GM21723 (cell line): Measurements from ENCODE around the gene UQCRC2.
"Not testable (repeated sequence)": the region's sequence is repeated elsewhere in the genome, so short reads cannot be mapped to it uniquely, and the experiment has no call there.

Experiments
- ATAC-seq: cut with Tn5 transposase; IDR thresholded peaks from one replicate; pipeline ENCODE4 v1.9.1; 2021; ENCODE audit warnings: mild to moderate bottlenecking, moderate library complexity; ENCODE audit not compliant: unreplicated experiment

UQCRC2 gene

DNA sequence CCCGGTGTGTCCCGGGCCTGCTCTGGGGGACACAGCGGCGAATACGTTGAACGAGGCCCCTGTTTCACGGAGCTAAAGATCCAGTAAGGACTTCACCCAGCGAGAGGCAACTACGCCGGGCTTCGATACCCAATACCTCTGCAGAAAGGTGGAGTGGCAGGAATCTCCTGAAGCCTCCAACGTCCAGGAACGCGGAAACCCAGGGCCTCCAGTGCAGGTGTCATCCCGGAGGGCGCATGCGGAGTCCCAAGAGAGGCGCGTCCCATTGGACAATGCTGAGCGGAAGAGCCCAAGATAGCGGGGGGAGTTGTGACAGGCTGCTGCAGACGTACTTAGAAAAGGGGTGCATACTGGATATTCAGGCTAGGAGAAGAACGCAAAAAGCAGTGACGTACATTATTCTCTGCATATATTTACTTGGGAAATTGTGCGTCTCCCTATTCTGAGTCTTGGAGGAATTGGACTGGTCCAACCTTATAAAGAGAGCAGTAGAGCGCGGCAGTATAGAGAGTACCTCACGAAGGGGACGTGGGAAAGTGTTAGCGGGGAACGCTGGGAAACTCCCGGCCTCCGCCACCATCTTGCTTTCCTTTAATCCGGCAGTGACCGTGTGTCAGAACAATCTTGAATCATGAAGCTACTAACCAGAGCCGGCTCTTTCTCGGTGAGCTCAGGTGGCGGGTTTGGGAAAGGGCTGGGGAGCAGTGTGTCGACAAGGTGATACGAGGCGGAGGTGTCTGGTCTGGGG is at the start of gene UQCRC2:
Gene UQCRC2, plus strand, starts transcription at position 569 of the 748 bp plus-strand sequence. Its CDS starts 63 bp downstream, at position 632.
- ATAC-seq, result peak; percentile 84

DNA sequence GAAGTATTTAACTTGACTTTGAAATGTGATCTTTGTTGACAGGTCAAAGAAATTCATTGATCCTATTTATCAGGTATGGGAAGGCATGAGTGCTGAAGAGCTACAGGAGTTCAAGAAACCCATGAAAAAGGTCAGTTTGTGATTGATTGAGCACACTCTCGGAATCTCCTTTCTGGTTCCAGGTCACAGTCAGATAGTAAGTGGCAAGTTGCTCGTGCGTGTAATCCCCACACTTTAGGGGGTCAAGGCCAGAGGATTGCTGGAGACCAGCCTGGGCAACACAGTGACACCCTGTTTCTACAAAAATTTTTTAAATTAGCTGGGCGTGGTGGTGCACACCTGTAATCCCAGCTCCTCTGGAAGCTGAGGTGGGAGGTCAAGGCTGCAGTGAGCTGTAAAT is 20.5 kb upstream of the UQCRC2 start:
- ATAC-seq, result not testable (repeated sequence)

DNA sequence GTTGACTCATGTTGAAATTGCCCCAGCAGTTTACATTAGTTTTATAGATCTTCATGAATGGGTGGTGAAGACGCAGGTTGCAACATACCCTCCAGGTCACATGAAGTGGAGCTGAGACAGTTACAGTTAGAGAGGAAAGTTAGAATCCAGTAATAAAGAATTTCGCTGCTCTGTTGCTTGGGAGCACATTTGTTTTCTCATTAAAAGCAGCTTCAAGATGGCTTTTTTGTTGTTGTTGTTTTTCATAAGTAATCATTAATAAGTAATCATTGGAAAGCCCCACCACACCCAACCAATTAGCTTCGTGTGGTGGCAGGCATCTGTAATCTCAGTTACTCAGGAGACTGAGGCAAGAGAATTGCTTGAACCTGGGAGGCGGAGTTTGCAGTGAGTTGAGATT is 19.8 kb upstream of the UQCRC2 start:
- not testable (repeated sequence) for ATAC-seq

DNA sequence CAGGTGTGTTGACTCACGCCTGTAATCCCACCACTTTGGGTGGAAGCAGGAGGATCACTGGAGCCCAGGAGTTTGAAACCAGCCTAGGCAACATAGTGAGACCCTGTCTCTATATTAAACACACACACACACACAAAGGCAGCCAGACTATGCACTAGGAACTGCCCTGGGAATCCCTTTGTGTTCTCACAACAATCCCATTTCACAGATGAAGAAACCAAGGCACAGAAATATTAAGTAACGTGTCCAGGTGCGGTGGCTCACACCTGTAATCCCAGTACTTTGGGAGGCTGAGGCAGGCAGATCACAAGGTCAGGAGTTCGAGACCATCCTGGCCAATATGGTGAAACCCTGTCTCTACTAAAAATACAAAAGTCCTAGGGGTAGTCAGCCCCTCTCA is 19.4 kb upstream of the UQCRC2 start:
- ATAC-seq, result not testable (repeated sequence)

DNA sequence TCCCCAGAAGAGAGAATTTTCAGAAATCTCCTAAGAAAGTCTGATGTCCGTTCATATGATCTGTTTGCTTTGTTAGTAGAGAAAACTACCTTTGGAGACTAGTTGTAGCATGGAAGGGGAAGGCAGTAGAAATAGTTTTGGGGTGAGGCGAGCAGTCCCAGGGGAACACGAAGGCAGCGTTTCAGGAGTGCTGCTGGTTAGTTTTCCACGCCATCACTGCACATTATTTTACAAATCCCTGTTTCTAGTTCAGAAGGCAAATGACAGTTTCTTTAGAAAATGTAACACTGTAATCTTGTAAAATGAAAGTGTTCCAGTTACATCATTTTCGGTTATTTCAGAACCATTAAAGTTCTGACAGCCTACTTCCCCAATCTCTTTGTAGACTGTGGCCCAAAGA is 16.9 kb upstream of the UQCRC2 start:
- not testable (repeated sequence) for ATAC-seq

DNA sequence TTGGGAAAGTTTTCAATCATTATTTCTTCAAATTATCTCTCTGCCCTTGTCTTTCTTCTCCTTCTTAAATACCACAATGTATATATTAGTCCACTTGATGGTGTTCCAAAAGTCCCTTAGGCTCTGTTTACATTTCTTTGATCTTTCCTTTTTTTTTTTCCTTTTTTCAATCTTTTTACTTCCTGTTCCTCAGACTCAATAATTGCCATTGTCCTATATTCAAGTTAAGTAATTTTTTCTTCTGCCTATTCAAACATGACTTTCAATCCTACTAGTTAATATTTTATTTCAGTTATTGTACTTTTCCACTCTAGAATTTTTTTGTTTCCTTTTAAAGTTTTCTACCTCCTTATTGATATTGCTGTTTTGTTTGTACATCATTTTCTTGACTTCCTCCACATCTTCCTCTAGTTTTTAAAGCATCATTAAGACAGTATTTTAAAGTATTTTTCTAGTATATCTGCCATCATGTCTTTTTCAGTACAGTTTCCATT is 15.8 kb upstream of the UQCRC2 start:
- ATAC-seq, result no peak

DNA sequence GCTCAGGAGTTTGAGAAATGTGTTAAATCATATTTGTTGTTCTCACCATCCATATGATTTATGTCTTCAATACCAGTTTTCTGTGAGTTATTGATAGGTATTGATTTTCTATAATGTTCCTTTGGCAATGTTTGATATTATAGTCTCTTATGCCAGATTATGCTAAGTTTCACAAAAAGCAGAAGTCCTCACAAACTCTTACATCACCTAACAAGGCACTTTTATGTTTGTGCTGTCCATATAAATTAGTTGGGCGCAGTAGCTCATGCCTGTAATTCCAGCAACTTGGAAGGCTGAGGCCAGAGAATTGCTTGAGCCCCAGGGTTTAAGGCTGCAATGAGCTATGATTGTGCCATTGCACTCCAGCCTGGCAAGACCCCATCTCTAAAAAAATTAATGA is 12.6 kb upstream of the UQCRC2 start:
- ATAC-seq, result no peak

DNA sequence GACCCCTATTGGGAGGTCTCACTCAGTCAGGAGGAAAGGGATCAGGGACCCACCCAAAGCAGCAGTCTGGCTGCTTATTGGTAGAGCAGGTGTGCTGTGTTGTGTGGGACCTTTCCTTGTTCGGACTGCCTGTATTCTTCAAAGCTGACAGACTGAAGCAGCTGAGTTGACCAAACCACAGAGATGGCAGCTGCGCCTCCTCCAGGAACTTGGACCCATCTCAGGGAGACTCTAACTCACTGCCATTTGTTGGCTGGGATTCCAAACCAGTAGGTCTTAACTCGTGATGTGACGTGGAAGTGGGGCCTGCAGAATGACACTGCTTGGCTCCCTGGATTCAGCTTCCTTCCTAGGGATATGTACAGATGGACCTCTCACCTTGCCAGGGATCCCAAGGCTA is 9.6 kb upstream of the UQCRC2 start:
- no peak for ATAC-seq

DNA sequence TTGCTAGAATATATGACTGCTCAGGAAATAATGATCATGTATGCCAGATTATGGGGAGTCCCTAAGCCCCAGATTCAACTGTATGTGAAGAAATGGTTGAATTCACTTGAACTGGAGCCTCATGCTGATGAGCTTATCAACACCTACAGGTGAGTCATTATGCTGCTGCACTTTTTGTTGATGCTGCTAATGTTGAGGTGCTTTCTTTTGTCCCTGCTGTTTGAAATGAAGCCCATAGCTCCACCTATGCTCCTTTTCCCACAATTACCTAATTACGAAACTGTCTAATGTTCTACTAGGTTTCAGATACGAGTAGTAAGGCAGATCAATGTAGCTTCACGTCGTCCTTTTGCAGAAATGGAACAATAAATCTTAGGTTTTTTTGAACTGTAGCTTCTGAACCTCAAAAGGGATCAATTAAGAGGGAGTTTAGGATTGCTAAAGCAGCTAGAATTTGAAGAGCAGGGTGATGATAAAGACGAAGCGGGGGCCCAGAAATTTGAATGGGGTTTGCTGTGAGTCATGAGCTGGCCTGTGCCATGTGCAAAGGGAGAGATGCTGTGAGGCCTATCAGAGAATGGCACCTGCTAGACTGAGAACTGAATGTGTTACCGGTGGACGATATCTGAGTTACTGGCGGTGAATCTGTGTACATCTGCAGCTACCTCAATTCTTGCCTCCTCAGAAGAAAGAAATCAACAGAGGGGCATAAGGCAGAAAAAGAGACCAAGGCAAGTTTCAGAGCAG is 6.1 kb upstream of the UQCRC2 start:
- no peak for ATAC-seq

DNA sequence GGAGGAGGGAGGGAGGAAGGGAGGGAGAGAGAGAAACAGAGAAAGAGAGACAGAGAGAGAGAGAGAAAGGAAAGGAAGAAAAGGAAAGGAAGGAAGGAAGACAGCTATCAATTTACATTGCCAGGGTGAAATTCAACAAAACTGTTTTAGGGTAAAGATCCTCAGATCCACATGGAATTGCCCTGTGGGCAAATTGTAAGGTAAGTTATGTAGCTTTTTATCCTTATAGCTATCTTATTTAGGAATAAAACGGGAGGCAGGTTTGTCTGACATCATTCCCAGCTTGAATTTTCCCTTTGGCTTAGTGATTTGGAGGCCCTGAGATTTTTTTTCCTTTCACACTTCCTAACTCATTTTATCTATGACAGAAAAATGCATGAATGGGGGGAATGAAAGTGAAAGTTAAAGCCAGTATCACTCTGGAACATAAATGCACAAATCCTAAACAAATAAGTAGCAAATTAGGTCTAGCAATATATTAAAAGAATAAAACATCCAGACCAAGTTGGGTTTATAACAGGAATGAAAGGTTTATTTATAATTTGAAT is 3.4 kb upstream of the UQCRC2 start:
- ATAC-seq, result no peak

DNA sequence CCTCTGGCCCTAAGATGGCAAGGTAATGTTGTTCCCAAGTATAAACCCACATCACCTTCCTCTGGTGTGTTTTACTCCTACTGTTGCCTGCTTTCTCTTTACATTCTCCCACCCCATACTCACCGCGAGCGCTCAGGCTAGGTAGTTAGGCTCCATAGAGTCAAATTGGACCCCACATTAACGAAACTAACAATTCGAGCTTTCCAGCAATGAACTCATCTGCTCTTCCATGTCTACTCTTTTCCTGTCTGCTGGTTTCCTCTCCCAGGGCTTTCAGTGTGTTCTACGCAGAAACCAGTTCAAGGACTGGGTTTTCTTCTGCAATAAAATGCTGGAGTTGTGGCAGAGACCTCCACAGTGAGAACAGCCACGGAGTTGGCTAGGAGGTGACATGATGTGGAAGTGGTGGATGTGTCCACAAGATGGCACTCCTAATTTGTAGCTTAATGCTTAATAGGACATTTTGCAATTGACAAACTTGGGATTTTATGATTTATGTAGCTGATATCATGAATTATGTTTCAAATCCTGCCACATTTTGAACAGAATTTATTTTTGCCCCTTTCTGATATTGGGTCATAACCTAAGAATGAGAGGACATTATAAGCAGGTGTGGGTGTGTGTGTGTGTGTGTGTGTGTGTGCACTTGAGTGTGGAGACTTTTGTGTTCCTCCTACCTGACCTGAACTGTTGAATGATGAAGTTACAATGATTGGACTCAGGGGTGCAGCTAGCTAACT is 2.2 kb upstream of the UQCRC2 start:
- no peak for ATAC-seq

DNA sequence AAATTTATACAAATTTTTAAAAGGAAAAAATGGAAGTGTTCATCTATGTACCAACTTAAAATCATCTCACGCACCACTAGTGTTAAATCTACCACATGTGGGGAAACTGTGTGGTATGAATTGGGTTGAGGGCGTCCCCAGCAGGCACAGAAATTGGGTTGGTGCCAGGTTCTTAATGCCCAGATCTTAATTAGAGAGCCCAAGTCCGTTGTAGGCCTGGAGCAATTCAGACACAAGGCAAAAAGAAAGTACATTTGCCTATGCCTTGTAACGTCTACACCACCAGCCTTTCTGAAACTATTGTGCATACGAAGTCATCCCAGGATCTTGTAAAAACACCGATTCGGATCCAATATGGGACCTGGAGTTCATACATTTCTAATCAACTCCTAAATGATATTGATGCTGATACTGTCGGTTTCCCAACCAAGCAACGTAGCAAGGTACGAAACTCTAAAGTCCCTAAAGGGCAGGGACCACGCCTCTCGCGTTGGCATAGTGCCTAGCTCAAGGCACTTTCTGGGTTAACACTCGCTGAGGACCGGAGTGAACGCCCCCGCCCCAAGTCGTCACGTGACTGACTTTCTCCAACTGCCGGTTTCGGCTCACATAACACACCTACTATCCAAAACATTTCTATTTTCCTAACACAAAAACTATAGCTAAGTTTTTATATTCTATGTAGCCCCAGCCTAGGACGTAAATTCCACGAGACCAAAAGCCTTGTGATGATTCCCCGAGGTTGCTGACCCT is 945 bp upstream of the UQCRC2 start:
- ATAC-seq, result peak; percentile 51

DNA sequence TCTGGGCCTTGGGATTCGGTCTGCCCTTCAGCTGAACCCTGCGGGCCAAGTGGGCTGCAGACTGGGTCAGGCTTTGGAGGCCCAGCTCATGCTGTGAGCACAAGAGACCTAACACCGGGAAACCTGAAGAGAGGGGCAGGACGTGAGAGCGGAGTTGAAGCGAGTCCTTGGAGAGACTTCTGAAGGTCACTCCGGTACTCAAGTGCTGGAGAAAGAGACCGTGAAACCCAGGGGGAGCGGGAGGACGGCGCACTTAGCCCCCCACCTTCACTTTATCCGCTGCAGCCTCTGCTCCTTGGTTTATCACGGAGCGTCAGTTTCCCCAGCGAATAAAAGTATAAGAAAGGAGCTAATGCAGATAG is 361 bp downstream of the UQCRC2 start:
- peak; percentile 25 for ATAC-seq

DNA sequence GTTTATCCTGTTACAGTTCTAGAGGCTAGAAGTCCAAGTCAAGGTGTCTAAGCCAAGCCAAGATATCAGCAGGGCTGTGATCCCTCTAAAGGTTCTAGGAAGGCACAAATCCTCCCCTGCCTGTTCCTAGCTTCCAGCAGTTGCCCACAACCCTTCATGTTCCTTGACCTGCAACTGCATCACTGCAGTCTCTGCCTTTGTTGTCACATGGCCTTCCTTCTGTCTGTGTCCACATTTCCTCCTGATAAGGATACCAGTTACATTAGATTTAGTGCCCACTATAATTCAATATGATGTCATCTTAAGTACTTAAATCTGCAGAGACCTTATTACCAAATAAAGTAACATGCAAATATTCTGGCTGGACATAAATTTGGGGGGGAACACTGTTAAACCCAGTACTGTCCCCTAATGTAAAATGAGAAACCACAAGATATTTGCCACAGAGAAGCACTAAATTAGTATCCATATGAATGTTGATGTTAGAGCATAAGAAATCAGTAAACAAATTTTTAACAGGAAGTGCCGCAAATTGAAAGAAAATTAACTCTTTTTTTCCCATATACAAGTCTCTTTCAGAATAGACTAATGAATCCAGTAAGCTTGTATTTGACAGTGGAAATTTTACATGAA is 4.7 kb downstream of the UQCRC2 start:
- ATAC-seq, result no peak

DNA sequence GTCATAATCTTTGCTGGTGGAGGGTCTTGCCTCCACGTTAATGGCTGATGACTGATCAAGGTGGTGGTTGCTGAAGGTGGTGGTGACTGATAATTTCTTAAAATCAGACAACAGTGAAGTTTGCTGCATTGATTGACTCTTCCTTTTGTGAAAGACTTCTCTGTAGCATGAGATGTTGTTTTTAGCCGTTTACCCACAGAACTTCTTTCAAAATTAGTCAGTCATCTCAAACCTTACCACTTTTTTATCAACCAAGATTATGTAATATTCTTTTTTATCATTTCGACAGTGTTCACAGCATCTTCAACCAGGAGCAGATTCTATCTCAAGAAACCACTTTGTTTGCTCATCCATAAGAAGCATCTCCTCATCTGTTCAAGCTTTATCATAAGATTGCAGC is 5.9 kb downstream of the UQCRC2 start:
- ATAC-seq, result no peak

DNA sequence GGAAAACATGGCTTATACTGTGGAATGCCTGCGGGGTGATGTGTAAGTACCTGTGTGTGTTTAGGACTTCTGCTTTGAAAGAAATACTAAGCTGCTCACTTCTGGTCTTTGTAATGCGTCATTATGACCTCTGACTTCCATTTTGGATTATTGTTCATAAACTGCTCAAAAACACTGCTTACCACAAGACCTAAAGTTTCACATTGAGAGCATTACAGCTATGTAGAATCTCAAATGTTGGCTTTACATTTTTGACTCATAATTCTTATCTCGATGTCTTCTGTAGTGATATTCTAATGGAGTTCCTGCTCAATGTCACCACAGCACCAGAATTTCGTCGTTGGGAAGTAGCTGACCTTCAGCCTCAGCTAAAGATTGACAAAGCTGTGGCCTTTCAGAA is 9.3 kb downstream of the UQCRC2 start:
- no peak for ATAC-seq

DNA sequence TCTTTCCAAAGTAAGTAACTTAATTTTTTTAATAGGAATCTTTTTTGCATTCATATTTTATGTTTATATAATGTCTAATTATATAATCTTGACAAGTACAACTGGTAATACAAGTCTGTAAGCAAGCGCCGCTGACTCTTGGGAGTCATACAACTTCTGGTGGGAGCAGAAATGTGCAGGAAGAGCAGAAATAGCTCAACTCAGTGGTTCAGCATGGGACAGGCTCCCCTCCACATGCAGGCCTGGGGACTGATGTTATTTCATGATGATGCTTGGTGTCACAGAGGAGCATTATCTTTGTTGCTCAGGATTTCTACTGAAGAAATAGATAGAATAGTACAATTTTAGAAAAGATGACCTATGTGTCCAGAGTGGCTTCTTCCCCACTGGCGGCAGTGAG is 10.7 kb downstream of the UQCRC2 start:
- no peak for ATAC-seq

DNA sequence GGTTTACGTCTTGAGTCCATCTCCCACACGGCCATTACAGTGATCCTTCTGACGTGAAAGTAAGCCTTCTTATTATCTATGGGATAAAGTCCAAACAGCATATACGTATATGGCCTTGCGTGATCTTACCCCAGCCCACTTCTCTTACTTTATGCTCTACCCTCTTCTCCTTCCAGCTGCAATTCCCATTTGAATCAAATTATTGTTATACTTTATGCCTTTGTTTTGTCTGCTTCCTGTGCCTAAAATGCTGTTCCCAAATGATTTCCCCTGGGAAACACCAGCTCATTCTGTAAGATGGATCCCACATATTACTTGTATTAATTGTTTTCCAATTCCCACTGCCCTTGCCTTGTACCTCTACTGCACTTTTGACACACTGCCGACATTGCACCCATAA is 11.2 kb downstream of the UQCRC2 start:
- no peak for ATAC-seq

DNA sequence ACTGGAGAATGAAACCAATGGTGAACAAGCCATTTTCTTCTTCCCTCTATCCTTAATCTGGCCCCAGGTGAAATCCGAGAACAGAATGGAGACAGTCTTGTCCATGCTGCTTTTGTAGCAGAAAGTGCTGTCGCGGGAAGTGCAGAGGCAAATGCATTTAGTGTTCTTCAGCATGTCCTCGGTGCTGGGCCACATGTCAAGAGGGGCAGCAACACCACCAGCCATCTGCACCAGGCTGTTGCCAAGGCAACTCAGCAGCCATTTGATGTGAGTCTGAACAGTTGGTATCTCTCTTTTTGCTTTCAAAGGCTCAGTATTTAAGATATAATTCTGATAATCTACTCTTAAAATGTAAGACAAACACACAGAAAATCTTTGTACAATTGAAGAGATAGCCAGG is 18.7 kb downstream of the UQCRC2 start:
- ATAC-seq, result no peak

DNA sequence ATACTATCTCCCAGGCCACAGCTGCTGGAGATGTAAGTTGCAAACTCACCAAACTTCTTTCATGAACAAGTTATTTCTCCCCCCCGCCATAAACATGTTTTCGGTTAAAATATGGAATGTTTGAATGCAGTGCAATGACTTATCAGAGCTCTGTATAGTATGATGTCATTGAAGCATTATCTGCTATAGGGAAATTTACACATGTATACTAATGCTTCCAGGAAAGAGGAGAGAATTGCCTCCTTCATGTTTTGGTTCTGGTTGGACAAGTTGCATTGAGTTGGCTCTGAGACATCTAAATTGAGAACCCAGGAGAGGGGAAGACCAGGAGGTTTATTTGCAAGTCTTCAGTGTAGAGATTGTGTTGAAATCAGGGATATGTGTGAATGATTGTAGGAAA is 20.8 kb downstream of the UQCRC2 start:
- no peak for ATAC-seq
